LNCAP (cell line): ENCODE measurements around the gene NUDT9.

Source experiments
- CTCF ChIP-seq: fragments of 450-650 bp; IDR thresholded peaks from 2 replicates; pipeline ENCODE4 v1.5.1; 2017; ENCODE audit warnings: mild to moderate bottlenecking

NUDT9 gene

GRCh38 chr4:87433342-87433741 lies 11.0 kb downstream of the NUDT9 start:
- no peak for TF ChIP-seq CTCF

- TF ChIP-seq CTCF, result no peak
Measured at GRCh38 chr4:87442889-87443288, 20.5 kb downstream of the NUDT9 start.

- TF ChIP-seq CTCF, result no peak
Measured at GRCh38 chr4:87444741-87445140, 22.4 kb downstream of the NUDT9 start.

- TF ChIP-seq CTCF, result no peak
Measured at GRCh38 chr4:87445964-87446363, 23.6 kb downstream of the NUDT9 start.

- TF ChIP-seq CTCF, result no peak
Measured at GRCh38 chr4:87451537-87451936, 29.2 kb downstream of the NUDT9 start.

GRCh38 chr4:87458913-87459312 lies 36.5 kb downstream of the NUDT9 start:
- no peak for TF ChIP-seq CTCF

- no peak for TF ChIP-seq CTCF
Measured at GRCh38 chr4:87461281-87461700, 38.9 kb downstream of the NUDT9 start.

- TF ChIP-seq CTCF, result no peak
Measured at GRCh38 chr4:87462102-87462501, 39.7 kb downstream of the NUDT9 start.
